K562 (cell line): ENCODE data around the gene WIPF3.

Experiments
- ATF1 ChIP-seq, 2 experiments: fragments of 450-650 bp in 1 of 2; IDR thresholded peaks; 2 replicates each; pipeline ENCODE4 v1.6.1; 2016; ENCODE audit warnings: missing compliant biosample characterization in 1 of 2, missing genetic modification characterization in 1 of 2
- BRCA1 ChIP-seq, 2 experiments: fragments of 450-650 bp in 1 of 2; sonication (generic) in 1 of 2; formaldehyde crosslinking in 1 of 2; IDR thresholded peaks; 2 replicates each; pipeline versions ENCODE4 v1.5.0 to v1.6.1; 2017 to 2020; ENCODE audit warnings: mild to moderate bottlenecking in 1 of 2, missing genetic modification reagents in 1 of 2
- CBX5 ChIP-seq: IDR thresholded peaks from 2 replicates; pipeline ENCODE4 v1.6.1; 2014; ENCODE audit warnings: low read depth, borderline replicate concordance
- FOXM1 ChIP-seq, 2 experiments: fragments of 450-650 bp in 1 of 2; sonication (generic) in 1 of 2; formaldehyde crosslinking in 1 of 2; IDR thresholded peaks; 2 replicates each; pipeline versions ENCODE4 v1.6.1 to v1.9.0; 2017 to 2022; ENCODE audit warnings: low read depth in 2 of 2, mild to moderate bottlenecking in 2 of 2, missing genetic modification reagents in 1 of 2, moderate library complexity in 1 of 2
- HNRNPH1 ChIP-seq: fragments of 200-400 bp; formaldehyde crosslinking; optimal IDR thresholded peaks from 2 replicates; pipeline ENCODE3; 2017; ENCODE audit warnings: low read depth, mild to moderate bottlenecking, low read length, moderate library complexity
- NRF1 ChIP-seq, 2 experiments: fragments of 450-650 bp; IDR thresholded peaks in 1 of 2; conservative IDR thresholded peaks in 1 of 2; 2 replicates each; pipeline ENCODE4 v1.6.1; 2014; ENCODE audit warnings: mild to moderate bottlenecking in 2 of 2
- TEAD4 ChIP-seq, 2 experiments: sonication (generic) in 1 of 2; formaldehyde crosslinking in 1 of 2; IDR thresholded peaks; 2 replicates each; pipeline versions ENCODE4 v1.6.1 to v1.8.0; 2012 to 2022; ENCODE audit warnings: borderline replicate concordance in 1 of 2, inconsistent platforms in 1 of 2, low read length in 1 of 2, mild to moderate bottlenecking in 1 of 2, missing genetic modification reagents in 1 of 2
- TF ChIP-seq, protein P1 (sequence below): fragments of 450-650 bp; IDR thresholded peaks from 2 replicates; pipeline ENCODE4 v1.6.1; 2017; ENCODE audit warnings: mild to moderate bottlenecking, moderate library complexity
- TF ChIP-seq, protein P2 (sequence below): fragments of 250-450 bp; sonication (Bioruptor Pico); IDR thresholded peaks from 2 replicates; pipeline ENCODE4 v1.8.0; 2021; ENCODE audit warnings: mild to moderate bottlenecking, moderate library complexity
- TF ChIP-seq, protein P3 (sequence below): IDR thresholded peaks from 2 replicates; pipeline ENCODE4 v1.6.1; 2011; ENCODE audit not compliant: insufficient read length; ENCODE audit errors: extremely low read depth

DNA sequence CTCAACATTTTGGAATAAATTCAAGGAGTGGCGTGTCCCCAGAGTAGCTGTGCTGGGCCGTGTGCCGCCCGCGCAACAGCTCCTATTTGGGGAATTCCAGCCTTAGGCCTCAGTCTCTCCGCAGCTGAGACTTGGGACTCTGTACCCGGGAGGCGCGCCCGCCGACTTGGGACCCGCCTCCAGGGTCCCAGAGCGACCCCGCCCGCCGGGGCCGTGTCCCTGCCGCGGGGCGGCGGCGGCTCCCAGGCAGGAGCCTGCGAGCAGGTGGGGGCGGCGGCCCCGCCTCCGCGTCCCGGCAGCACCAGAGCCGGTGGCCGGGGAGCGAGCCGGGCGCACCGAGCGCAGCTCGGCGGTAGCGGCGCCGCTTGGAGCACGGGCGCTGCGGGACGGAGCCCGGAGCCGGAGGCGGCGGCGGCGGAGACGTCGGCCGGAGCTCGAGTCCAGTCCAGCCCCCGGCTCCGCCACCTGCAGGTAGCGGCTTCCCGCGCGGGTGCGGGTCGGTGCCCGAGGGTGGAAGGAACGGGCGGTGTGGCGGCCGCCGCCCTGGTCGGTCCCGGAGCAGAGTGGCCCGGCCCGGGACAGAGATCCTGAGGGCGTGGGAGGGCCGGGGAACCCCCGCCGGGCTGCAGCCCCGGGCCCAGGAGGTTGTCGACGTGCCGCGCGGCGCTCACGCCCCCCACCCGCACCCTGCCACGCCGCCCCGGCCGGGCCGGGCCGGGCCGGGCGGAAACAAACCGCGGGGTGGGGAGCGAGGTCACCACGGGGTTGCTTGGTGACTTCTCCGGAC, at the start of gene WIPF3:
- TF ChIP-seq BRCA1 (IDR thresholded peaks at IDR 0.05) (no peak), BRCA1 (CRISPR knock-in tag; IDR thresholded peaks at IDR 0.05) (no peak; the same call in 1 of the 2 replicates), CBX5 (no peak), TEAD4 (IDR thresholded peaks at IDR 0.05; ENCODE audit: low read length) (no peak), TEAD4 (CRISPR knock-in tag; IDR thresholded peaks at IDR 0.05; ENCODE audit: borderline replicate concordance) (no peak), FOXM1 (IDR thresholded peaks at IDR 0.05; ENCODE audit: low read depth) (no peak), FOXM1 (CRISPR knock-in tag; IDR thresholded peaks at IDR 0.05; ENCODE audit: low read depth) (no peak), HNRNPH1 (no peak), NRF1 (conservative IDR thresholded peaks at IDR 0.05 in 1 of 2, IDR thresholded peaks at IDR 0.05 in 1 of 2) (no peak; a peak in 2 of 4 replicates), ATF1 (CRISPR knock-in tag; IDR thresholded peaks at IDR 0.05) (no peak), ATF1 (tag; IDR thresholded peaks at IDR 0.05) (no peak)
- TF ChIP-seq, protein P1, sequence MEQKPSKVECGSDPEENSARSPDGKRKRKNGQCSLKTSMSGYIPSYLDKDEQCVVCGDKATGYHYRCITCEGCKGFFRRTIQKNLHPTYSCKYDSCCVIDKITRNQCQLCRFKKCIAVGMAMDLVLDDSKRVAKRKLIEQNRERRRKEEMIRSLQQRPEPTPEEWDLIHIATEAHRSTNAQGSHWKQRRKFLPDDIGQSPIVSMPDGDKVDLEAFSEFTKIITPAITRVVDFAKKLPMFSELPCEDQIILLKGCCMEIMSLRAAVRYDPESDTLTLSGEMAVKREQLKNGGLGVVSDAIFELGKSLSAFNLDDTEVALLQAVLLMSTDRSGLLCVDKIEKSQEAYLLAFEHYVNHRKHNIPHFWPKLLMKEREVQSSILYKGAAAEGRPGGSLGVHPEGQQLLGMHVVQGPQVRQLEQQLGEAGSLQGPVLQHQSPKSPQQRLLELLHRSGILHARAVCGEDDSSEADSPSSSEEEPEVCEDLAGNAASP: no peak
- TF ChIP-seq, protein P2, sequence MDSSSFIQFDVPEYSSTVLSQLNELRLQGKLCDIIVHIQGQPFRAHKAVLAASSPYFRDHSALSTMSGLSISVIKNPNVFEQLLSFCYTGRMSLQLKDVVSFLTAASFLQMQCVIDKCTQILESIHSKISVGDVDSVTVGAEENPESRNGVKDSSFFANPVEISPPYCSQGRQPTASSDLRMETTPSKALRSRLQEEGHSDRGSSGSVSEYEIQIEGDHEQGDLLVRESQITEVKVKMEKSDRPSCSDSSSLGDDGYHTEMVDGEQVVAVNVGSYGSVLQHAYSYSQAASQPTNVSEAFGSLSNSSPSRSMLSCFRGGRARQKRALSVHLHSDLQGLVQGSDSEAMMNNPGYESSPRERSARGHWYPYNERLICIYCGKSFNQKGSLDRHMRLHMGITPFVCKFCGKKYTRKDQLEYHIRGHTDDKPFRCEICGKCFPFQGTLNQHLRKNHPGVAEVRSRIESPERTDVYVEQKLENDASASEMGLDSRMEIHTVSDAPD (CRISPR knock-in tag): no peak
- TF ChIP-seq, protein P3, sequence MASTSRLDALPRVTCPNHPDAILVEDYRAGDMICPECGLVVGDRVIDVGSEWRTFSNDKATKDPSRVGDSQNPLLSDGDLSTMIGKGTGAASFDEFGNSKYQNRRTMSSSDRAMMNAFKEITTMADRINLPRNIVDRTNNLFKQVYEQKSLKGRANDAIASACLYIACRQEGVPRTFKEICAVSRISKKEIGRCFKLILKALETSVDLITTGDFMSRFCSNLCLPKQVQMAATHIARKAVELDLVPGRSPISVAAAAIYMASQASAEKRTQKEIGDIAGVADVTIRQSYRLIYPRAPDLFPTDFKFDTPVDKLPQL: no peak
